ENCODE measurements around the gene FGA.

The FGA gene

DNA sequence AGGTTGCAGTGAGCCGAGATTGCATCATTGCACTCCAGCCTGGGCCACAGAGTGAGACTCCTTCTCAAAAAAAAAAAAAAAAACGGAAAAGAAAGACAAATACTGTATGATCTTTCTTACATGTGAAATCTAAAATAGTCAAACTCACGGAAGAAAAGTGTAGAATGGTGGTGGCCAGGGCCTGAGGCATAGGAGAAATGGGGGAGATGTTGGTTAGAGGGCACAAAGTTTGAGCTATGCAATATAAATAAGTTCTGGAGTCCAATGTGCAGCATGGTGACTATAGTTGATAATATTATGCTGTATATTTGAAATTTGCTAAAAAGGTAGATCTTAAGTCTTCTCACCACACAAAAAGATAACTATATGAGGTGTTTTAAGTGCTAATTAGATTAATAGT is 1.3 kb upstream of the FGA start:
- DNase-seq (ENCODE audit: low spot score) = no peak
- TF ChIP-seq, protein P1, sequence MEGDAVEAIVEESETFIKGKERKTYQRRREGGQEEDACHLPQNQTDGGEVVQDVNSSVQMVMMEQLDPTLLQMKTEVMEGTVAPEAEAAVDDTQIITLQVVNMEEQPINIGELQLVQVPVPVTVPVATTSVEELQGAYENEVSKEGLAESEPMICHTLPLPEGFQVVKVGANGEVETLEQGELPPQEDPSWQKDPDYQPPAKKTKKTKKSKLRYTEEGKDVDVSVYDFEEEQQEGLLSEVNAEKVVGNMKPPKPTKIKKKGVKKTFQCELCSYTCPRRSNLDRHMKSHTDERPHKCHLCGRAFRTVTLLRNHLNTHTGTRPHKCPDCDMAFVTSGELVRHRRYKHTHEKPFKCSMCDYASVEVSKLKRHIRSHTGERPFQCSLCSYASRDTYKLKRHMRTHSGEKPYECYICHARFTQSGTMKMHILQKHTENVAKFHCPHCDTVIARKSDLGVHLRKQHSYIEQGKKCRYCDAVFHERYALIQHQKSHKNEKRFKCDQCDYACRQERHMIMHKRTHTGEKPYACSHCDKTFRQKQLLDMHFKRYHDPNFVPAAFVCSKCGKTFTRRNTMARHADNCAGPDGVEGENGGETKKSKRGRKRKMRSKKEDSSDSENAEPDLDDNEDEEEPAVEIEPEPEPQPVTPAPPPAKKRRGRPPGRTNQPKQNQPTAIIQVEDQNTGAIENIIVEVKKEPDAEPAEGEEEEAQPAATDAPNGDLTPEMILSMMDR (IDR thresholded peaks at IDR 0.05; ENCODE audit: extremely low read depth, insufficient read depth, missing control alignments) = no peak
- in situ Hi-C loops (cut with MboI; ENCODE audit: low pct_unique_long_range_greater_than_20kb, low sequenced_read_pairs, unreplicated experiment) = no loop called here

DNA sequence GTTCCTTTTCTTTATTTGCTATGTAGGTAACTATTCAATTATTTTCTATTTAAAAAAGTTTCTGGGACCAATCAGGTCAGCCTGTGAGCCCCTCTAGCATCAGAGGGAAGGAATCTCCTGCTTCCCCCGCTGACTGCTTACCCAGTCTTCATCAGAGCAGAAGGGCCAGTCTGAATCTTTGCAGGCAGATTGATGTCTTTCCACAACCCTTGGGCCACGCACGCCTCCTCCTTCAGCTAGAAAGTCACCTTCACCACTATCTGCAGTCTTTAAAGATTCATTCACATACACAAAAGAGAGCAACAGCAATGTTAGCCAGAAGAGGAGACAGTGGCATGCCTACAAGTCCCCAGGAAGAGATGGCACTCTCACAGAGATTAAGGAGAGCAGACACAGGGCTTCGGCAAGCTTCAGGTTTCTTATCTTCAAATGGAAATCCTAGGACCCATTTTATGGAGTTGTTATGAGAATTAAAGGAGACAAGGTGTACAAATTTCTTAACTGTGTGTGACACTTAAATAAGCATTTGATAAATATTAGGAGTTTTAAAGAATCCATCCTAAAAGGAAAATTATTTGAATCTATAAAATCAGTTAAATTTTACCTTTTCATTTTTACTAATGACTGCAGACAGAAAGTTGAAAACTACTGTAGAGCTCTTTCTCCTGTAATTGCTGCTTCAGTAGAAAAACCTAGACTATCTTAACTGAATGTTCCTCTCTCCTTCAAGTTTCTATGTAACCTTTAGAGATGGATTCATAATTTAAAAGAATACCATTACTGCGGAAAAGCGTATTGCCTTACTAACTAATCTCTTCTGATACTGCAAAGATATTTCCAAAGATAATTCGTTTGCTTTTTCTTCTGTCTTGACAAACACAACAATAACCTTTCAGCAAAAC is 995 bp downstream of the FGA start:
- DNase-seq (ENCODE audit: low spot score) = no peak
- in situ Hi-C loops (cut with MboI; ENCODE audit: low pct_unique_long_range_greater_than_20kb, low sequenced_read_pairs, unreplicated experiment) = no loop called here
- TF ChIP-seq, protein P1 (IDR thresholded peaks at IDR 0.05; ENCODE audit: extremely low read depth, insufficient read depth, missing control alignments) = no peak

DNA sequence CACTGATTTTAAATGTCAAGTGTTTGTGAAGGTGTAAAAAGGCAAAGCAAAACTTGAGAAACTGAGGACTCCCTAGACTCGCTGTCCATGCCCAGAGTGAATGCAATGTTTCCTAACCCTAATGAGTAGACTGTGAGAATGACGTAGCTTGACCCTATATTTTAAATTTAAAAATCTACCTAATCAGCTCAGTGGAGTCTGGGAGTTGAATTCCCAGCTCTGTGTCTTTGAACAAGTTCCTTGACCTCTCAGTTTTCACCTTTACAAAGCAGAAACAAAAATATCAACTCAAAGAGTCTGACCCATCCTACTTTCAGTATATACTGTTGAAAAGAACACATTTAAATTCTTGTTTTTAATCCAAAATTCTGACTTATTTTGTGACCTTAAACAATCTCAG is 2.3 kb downstream of the FGA start:
- in situ Hi-C loops (cut with MboI; ENCODE audit: low pct_unique_long_range_greater_than_20kb, low sequenced_read_pairs, unreplicated experiment) = no loop called here
- DNase-seq (ENCODE audit: low spot score) = no peak
- TF ChIP-seq, protein P1 (IDR thresholded peaks at IDR 0.05; ENCODE audit: extremely low read depth, insufficient read depth, missing control alignments) = no peak

DNA sequence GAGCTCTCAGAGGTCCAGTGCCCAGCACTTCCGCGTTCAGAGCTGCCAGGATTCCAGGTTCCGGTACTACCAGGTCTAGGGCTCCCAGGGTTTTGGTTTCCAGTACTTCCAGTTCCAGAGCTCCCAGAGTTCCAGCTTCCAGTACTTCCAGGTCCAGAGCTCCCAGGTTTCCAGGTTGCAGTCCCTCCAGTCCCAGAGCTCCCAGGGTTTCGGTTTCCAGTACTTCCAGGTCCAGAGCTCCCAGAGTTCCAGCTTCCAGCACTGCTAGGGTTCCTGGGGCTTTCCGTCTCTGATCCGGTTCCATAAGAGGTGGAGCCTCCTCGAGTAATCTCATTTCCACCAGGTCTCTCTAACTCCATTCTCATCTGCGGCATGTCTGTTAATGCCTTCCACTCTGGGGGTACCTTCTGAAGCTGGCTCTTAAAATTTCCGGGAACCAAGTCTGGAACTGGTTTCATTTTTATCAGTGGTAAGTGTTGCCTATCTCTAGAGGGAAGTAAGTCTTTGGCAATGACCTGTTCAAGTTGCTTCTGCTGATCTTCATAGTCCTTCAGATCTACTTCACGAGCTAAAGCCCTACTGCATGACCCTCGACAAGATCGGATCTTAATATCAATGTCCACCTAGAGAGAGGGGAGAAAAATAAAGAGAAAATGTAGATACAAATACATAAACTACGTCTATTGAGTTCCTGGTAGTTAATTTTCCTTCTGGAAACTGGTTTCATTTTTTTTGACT is 4.1 kb downstream of the FGA start:
- in situ Hi-C loops (cut with MboI; ENCODE audit: low pct_unique_long_range_greater_than_20kb, low sequenced_read_pairs, unreplicated experiment) = no loop called here
- DNase-seq (ENCODE audit: low spot score) = no peak
- TF ChIP-seq, protein P1 (IDR thresholded peaks at IDR 0.05; ENCODE audit: extremely low read depth, insufficient read depth, missing control alignments) = no peak

DNA sequence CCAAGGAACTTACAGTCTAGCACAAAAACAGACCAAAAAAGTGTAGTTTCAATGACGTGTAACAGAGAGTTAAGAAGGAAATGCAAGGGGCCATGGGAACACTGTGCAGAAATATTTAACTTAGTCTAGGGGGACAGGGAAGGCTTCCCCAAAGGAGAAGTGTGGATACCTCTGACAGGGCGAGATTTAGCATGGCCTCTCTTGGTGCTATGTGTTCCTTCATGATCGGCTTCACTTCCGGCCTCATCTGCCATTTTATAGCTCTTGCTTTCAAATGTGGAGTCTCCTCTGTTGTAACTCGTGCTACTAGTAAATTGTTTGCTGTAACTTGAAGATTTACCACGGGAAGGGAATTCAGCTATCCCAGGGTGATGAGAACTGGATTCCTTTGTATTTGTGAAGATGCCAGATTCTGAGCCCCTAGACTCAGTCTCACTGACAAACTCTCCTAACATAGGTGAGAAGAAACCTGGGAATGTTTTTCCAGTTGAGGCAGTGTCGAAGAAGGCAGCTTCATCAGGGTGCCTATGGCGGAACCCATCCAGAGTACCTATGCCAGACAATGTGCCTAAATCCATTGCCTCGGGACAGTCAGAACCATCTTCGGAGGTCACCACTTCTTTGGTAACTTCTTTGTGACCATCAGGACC is 5.0 kb downstream of the FGA start:
- no peak for DNase-seq (ENCODE audit: low spot score)
- TF ChIP-seq, protein P1 (IDR thresholded peaks at IDR 0.05; ENCODE audit: extremely low read depth, insufficient read depth, missing control alignments) = no peak
- in situ Hi-C loops (cut with MboI; ENCODE audit: low pct_unique_long_range_greater_than_20kb, low sequenced_read_pairs, unreplicated experiment) = no loop called here

DNA sequence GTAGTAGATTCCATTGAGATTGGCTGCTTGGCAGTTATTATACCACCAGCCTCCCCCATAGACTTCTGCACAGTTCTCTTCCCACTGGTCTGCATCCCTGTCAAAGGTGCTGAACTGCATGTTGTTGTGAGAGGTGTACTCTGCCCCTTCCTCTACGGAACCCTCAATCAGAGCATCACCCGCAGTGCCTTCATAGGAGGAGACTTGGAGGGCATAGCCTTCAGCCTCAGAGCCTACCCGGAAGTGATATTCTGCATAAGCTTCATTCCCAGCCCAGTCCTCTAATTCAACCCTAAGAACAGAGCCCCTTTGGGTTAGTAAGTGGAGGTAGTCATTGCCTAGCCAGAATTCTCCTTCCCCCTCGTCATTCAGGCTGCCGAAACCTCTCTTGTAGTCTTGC is 6.3 kb downstream of the FGA start:
- DNase-seq (ENCODE audit: low spot score) = no peak
- TF ChIP-seq, protein P1 (IDR thresholded peaks at IDR 0.05; ENCODE audit: extremely low read depth, insufficient read depth, missing control alignments) = no peak
- in situ Hi-C loops (cut with MboI; ENCODE audit: low pct_unique_long_range_greater_than_20kb, low sequenced_read_pairs, unreplicated experiment) = no loop called here

Measured in GM13977 (cell line).